Skin of body (tissue), 2 donors: ENCODE measurements around the gene UPP1. TPM values are rescaled to one million over a fixed set of nuclear protein-coding genes. Genes with fewer than 3 reads are reported as not detected.
"Not testable (repeated sequence)": the region's sequence is repeated elsewhere in the genome, so short reads cannot be mapped to it uniquely, and the experiment has no call there.

ENCODE experiments used
- DNase-seq: peaks from one replicate; lab custom pipeline; 2025; lab: John Stamatoyannopoulos, UW
- total RNA-seq: library from RNA; depleted of rRNA; stranded (reverse); fragments of >200 nt; gene quantifications from one replicate; pipeline ENCODE4 v1.2.3, GENCODE V29; 2014

The UPP1 gene
- 3.2 TPM for total RNA-seq

DNA sequence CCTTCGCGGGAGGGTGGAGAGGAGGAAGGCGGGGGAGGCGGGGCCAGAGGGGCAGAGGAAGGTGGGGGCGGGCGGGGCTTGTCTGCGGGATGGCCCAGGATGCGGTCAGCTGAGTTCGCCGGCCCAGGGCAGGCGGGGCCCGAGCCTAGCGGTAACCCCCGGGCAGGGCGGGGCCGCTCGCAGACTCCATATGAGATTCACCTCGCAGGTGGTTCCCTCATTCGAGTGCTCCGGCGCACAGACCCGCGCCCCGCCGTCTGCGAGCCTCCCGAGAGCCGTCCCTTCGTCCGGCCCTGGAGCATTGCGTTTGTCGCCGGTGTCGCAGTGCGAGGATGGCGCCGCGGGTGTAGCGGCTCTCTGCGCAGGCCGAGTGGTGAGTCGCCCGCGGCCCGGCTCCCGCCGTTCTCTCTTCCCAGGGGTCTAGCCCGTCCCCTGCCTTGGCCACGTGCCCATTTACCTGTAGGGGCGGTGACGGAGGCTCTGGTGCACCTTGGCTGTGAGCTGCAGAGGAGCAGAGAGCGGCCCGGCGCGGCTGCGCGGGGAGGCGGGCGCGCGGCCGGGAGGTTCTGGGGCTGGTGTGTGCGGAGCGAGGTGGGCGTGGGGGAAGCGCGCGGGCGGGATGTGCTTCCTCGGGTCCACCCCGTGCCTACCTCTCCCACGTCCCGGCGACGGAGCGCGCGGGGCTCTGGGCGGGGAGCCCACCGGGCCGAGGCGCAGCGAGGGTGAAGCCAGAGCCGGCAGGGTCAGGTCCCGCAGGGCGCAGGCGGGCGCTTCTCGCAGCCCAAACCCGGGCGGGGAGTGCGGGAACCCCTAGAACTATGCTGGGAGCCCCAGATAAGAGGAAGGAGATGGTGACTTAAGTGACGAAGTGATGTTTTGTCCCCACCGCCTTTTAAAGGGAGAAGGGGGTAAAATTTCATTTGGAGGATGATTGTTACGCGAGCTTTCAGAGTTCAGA, at the start of gene UPP1:
Gene UPP1, plus strand, starts transcription at position 220 of the 958 bp plus-strand sequence. CDS start 5,519 bp downstream, outside the sequence.
- no peak for DNase-seq

DNA sequence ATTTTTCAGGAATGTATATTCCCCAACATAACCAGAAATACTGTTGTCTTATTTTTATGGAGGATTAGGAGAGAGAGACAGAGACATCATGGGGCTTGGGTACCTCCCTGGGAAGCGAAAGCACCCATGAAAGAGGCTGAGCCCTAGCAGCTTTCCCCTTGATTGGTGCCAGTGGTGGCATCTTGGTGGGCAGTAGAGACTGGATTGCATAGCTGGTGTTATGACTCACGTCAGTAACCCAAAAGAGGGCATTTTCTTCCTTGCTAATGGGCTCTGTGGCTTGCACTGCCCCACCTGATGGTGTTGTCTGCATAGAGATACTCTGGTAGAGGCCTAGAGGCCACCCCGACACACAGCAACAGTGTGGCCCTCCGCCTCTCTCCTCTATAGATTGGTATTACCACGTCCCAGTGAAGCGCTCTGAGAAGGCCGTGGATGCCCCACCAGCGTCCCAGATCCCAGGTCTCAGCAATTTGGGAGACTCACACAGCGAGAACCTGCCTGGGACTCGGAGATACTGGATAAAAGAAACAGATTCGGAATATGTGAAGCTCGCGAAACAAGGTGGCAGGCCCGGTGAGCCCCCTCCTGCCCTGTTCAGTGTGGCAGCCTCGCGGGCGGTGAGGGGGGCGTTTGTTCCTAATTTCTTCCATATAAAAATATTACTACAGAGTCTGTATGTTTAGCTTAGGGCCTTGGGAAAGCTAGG, 48.0 kb upstream of the UPP1 start:
- DNase-seq: no peak

DNA sequence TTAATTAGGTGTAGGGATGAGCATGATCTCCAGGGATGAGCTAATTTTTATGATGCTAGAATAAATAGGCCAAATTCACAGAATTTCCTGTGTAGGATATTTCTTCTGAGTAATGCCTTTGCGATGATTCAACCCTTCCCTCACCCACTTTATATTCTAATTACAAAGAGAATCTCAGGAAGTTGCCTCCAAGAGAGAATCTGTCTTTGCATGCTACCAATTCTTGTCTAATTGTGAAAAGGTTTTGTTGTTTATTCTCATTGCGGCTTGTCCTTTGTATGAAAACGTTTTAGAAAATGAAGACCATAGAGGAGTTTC, 47.5 kb upstream of the UPP1 start:
- DNase-seq: no peak

DNA sequence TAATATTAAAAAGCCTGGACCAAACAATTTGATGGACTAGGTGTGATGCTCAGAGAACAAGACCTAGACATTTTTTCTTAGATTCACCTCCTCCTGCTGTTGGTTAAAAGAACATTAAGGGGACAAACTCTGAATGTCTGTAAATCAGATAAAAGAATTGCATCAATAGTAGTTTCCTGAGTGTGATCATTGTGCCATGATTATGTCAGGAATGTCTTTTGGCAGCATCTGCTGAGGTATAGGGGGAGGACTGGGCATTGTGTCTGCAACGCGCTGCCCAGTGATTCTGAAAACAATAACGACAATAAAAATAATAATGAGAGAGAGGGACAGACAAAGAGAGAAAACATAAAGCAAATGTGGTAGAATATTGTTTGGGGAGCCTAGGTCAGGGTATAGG, 46.8 kb upstream of the UPP1 start:
- DNase-seq: no peak

DNA sequence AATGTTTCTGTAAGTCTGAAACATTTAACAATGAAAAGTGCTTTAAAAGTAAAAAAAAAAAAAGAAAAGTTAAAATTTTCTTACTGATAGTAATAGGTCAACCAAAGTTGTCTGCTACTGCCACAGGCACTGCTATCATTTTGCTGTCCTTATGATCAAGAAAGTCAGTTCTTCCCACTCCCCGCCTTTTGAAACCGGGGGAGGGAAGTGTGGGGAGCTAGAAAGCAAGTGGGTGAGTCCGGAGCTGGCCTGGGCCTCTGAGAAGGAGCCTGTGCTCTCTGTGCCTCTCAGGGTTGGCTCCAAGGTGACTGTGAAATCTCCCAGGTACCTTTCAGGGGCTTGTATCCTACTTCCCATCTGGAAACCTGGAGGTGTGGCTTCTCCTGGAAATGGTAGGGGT, 46.4 kb upstream of the UPP1 start:
- DNase-seq: no peak

DNA sequence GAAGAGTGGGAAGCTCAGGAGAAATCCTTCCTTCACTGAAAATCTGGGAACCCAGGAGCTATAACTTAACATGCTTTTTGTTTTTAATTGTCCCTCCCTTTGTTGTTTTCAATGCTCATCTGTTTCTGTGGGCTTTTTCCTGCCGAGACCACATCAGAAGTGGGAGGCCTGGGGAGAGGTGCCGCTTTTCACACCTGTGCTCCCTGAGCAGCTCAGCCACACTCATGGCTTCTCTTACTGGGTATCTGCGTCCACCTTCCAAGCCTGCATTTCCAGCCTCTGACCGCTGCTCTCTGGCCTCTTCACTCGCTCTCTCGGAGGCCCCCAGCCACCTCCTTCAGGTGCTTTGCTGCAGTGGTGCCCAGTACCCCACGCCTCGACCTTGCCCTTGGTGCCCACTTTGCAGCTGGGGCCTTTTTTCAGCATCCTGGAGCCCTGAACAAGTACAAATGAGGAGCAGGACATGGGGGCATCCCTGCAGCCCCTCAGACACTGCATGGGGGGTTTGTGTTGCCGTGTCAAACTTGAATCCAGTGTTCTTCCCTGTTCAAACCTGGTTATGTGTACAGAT, 43.8 kb upstream of the UPP1 start:
- no peak for DNase-seq

DNA sequence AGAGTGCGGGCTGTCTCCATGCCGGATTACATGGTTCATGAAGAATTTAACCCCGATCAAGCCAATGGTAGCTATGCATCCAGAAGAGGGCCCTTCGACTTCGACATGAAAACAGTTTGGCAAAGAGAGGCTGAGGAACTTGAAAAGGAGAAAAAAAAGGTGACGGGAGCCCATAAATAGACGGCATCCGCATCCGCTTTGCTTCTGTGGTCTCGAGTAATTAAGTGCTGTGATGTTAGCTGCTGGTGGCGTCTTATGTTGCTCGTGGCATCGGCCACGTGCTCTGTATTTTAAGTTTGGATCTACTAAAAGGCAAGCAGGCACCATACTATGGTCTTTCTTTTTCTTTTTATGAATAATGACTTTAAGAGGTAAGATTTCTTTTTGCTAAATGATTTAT, 42.6 kb upstream of the UPP1 start:
- no peak for DNase-seq

DNA sequence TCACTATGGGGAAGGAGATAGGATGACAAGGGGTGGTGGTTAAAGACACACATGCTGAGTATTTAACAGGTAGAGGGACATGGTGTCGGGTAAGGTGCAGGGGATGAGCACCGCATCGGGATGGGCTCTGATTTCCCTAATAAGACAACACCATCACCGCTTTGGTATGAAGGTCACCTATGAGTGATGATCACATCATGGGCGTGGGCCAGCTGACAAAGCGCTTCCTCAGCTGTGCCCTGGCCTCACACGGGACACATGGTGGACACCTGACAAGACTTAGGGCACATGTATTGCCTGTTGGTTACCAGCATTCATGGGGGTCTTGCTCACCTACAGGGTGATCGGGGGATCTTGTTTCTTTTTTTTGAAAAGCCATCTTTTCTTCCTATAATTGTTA, 41.0 kb upstream of the UPP1 start:
- DNase-seq: no peak

DNA sequence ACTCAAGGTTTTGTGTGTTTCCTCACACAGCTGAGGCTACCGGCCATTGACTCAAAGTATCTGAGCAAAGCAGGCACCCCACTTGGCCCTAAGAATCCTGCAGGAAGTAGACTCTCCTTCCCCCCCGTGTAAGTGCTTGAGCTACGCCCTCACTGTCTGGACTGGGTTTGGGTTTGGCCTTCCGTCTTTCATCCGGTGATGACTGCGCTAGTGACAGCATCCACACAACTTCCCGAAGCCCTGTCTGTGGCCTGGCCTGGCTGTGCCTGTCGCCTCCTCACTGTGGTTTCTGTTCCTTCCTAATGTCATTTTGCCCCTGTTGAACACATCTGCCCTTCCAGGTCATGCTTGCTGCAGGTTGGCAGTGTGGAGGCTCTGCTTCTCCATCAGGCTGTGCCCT, 39.2 kb upstream of the UPP1 start:
- DNase-seq: no peak

DNA sequence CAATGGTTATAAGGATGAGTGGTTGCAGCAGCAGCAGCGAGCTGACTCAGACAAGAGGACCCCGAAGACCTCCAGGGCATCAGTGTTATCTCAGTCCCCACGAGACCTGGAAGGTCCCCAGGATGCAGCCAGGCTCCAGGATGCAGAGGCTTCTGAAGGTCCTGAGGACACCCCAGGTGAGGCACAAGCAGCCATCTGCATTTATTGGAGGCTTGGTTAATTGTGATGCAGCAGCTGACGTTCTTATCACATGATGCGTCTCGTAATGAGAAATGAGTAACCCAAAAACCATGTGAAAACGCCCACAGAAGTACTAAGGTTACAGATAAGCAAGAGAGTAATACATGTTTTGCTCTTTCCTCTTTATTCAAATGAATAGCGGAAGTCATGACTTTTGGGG, 36.3 kb upstream of the UPP1 start:
- DNase-seq: no peak

DNA sequence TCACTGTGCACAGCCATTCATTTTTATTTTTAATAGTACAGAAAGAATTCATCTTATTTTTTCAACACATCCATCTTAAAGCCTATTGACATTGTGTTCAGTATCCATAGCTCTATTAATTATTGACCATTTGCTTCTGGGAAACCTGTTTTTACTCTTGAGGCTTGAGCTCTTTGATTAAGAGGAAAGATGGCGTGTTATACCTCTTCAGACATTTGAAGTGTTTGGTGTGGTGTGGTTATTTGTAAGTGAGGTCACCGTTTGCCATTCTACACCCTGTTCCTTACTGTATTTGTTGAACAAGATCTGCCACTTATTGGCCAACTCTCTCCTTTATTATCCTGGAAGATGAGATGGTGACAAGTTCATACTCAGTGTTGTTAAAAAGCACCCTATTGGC, 35.3 kb upstream of the UPP1 start:
- no peak for DNase-seq

DNA sequence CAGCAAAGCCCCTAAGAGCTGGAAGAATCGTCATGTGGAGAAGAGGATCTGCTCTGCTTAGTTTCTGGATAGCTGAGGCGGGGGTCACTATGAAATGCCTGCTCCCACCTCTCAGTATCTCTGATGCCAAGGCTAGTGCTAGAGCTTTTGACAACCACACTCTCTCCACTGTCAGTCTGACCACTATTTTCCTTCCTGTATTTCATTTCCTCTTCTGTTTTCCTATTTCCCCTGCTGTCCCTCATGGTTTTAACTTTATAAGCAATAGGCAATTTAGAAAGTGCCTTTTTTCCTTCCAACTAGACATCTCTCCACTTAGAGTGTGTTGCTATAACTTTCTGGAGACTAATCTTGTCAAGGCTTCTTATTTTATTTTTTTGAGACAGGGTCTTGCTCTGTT, 30.1 kb upstream of the UPP1 start:
- no peak for DNase-seq

DNA sequence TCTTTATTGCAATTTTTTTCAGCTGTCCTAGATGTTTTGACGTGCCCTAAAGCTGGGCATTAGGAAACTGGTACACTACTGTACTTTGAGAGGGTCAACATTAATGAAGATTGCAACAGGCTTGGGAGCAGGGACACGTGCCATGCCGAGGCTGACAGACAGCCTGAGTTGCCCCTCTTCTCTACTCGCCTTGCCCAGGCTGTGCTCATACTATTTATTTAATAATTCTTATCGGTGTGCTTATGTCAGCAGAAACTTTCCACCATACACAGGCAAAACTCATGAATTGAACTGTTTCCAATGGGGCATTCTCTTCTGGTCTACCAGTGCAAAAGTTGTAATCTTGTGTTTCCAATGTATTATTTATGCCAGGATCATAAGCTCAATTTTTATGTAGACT, 29.4 kb upstream of the UPP1 start:
- no peak for DNase-seq

DNA sequence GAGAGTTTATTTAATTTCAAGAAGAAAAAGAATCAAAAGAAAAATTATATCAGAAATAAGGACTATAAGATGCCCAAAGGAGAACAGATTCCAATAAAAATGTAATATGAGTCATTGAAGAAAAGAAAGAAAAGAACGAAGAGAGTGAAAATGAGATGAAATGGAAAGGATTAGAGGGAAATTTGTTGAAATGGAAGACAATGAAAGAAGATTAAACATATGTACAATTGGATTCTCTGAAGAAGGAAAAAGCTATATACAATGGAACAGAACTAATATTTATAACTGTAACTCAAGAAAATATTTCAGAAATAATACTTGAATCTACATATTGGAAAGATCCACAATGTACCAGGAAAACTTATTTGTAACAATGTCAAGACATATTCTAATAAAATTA, 25.1 kb upstream of the UPP1 start:
- no peak for DNase-seq

DNA sequence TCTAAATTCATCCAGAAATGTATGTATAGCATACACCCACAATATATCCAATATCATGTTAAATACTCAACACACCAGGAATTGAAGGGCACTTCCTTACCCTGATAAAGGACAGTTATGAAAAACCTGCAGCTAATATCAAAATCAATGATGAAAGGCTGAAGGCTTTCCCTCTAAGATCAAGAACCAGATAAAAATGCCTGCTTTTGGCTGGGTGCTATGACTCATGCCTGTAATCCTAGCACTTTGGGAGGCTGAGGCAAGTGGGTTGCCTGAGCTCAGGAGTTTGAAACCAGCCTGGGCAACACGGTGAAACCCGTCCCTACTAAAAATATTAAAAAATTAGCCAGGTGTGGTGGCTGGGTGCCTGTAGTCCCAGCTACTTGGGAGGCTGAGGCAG, 21.6 kb upstream of the UPP1 start:
- no peak for DNase-seq

DNA sequence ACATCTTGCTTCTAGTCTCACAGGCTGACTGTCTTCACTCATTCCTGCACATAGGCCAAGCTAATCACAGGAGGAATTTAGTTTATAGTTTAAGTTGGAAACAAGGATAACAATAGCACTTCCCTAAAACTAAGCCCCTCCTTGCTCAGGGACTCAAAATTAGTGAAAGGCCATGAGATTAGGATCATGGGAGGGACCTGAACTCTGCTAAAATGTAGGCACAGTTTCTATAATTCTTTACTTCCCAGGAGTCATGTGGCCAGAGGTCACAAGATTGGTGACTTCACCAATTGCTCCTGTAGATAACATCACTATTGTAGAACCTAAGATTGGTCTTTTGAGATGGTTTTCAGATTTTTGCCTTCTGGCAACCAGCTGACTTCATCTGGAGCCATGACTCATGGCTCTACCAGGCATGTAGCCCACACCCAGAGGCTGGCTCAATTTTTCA, 14.8 kb upstream of the UPP1 start:
- no peak for DNase-seq

DNA sequence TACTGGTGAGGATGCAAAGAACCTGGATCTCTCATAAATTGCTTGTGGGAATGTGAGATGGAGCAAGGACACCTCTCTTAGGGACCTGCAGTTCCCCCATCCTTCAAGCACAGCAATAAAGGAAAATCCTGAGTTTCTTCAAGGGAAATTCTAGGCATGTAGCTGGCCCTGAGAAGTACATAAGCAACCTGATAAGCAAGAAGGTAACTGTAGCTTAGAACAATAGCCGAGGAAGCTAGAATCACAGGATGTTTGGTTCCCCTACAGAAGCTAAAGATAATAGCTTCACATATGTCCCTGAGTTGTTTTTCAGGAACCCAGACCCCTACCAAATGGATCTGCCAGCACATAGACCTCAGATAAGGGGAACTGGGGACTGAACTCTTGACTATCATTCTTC, 11.6 kb upstream of the UPP1 start:
- DNase-seq: no peak

DNA sequence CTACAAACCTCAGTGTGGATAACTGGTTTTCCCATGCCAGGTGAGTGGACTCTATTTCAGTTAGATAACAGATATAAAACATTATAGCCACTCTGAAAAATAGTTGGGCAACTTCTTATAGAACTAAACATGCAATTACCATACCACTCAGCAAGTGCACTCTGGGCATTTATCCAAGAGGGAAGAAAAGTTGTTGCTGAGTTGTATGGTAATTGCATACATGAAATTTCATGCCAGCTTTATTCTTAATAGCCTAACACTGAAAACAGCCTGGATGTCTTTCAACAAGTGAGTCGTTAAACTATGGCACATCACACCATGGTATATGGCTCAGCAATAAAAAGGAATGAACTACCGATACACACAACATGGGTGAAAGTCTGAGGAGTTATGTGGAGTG, 10.6 kb upstream of the UPP1 start:
- DNase-seq: no peak

DNA sequence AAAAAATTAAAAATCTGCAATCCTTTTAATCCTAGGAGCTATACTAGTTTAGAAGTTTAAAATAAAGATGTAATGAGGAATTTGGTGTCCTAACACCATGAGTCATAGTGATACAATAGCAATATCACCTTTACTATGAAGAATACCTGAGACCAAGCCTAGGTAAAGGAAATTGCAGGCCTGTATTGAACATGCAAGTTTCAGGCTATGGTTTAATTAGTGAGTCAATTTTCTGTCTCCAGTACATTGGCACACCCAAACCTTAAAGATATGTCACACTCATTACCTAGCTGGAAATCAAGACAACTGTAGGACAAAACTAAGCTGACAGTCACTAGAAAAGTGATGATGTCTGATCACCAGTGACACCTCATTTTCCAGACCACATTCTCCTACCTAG, 6.7 kb upstream of the UPP1 start:
- DNase-seq: not testable (repeated sequence)

DNA sequence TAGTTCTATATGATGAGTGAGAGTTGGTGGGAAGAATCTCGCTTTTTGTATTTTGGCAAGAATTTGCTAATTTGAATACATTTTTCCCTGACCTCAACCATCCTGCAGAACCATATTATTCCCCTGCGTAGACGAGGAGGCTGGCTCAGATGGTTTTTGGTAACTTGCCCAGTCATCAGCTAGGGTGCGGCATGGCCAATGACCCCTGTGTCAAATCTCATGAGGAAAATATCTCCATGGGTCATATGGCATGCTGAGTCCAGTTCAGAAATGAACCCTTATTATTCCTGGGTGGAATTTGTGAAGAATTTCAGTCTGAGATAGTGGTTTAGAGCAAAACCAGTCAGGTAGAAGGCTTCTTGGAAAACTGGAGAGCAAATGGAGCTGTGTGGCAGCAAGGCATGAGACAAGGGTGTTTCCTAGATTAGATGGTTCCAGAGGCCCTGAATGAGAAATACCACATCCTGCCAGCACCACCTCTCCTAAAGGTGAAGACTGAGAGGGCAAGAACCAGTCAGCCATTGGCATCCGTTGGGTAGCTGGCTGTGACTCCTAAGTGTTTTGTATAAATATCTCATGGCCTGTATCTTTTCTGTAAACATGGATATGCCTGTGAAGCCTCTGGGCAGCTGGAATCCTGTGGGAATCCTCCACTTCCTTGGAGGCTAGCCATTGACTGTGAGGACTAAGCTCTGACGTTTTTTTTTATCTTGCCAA, 5.8 kb upstream of the UPP1 start:
- DNase-seq: no peak

DNA sequence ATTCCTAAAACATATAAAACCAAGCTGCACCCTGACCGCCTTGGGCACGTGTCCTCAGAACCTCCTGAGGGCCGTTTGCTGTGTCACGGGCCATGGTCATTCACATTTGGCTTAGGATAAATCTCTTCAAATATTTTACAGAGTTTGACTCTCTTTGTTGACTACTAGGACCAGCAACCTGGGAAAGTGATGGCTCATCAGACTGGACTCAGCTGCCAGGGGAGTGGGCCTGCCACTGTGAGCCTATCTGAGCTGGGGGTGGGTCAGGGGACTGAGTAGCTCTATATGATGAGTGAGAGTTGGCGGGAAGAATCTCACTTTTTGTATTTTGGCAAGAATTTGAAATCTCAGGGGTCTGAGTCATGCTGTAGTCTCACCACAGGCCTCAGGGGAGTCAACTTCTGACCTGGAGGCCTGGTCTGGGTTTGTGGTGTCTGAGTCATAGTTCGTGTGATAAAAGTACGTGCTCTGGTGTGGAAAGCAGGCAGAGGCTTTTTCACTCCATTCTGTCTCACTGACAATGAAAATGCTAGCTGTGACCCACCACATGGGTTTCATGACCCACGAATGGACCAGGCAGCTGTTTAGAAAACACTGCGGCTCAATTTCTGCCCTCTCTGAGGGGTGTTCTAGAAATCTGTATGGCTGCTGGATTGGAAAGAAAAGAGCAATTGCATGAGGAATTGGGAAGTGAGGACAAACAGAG, 4.2 kb upstream of the UPP1 start:
- DNase-seq: no peak
